HS-5 (cell line): ENCODE measurements around the gene DNAJC10.
A peak's percentile ranks its signal among the peaks of the same experiment; 100 is the strongest.

ENCODE experiments used
- DNase-seq: peaks from one replicate; pipeline ENCODE4 v3.0.0-alpha.2; 2012; ENCODE audit warnings: low read depth

The DNAJC10 gene

GRCh38 chr2:182784777-182785176, 68.7 kb downstream of the DNAJC10 start:
- DNase-seq, result peak; percentile 28

GRCh38 chr2:182792441-182792840, 76.4 kb downstream of the DNAJC10 start:
- no peak for DNase-seq

GRCh38 chr2:182798736-182799135, 82.7 kb downstream of the DNAJC10 start:
- no peak for DNase-seq

GRCh38 chr2:182804128-182804527, 88.1 kb downstream of the DNAJC10 start:
- DNase-seq, result no peak

- DNase-seq, result no peak
These were observed 91.3 kb downstream of the DNAJC10 start for GRCh38 chr2:182807319-182807718.

GRCh38 chr2:182810087-182810486, 94.0 kb downstream of the DNAJC10 start:
- no peak for DNase-seq

GRCh38 chr2:182814380-182814779, 98.3 kb downstream of the DNAJC10 start:
- DNase-seq, result no peak

GRCh38 chr2:182814804-182815203, 98.7 kb downstream of the DNAJC10 start:
- no peak for DNase-seq

- DNase-seq, result no peak
These were observed 100.8 kb downstream of the DNAJC10 start for GRCh38 chr2:182816866-182817265.

- DNase-seq, result no peak
These were observed 101.5 kb downstream of the DNAJC10 start for GRCh38 chr2:182817558-182817957.

GRCh38 chr2:182818501-182818900, 102.4 kb downstream of the DNAJC10 start:
- DNase-seq, result no peak

- DNase-seq, result no peak
These were observed 102.9 kb downstream of the DNAJC10 start for GRCh38 chr2:182818925-182819324.

- no peak for DNase-seq
These were observed 103.4 kb downstream of the DNAJC10 start for GRCh38 chr2:182819412-182819811.

GRCh38 chr2:182821182-182821581, 105.1 kb downstream of the DNAJC10 start:
- no peak for DNase-seq

GRCh38 chr2:182822733-182823132, 106.7 kb downstream of the DNAJC10 start:
- no peak for DNase-seq

- no peak for DNase-seq
These were observed 108.2 kb downstream of the DNAJC10 start for GRCh38 chr2:182824056-182824766.

GRCh38 chr2:182824767-182825158, 108.7 kb downstream of the DNAJC10 start:
- no peak for DNase-seq

GRCh38 chr2:182826064-182826463, 110.0 kb downstream of the DNAJC10 start:
- no peak for DNase-seq

GRCh38 chr2:182826496-182826895, 110.4 kb downstream of the DNAJC10 start:
- no peak for DNase-seq

- no peak for DNase-seq
These were observed 111.3 kb downstream of the DNAJC10 start for GRCh38 chr2:182827182-182827879.

GRCh38 chr2:182831101-182831500, 115.0 kb downstream of the DNAJC10 start:
- DNase-seq, result no peak

- no peak for DNase-seq
These were observed 115.9 kb downstream of the DNAJC10 start for GRCh38 chr2:182831921-182832320.

GRCh38 chr2:182833084-182833854, 117.2 kb downstream of the DNAJC10 start:
- no peak for DNase-seq
